Measurements from ENCODE around the gene ZBTB1.

- TF ChIP-seq CTCF (IDR thresholded peaks at IDR 0.05) (no peak), POLR2A (IDR thresholded peaks at IDR 0.05) (no peak), POLR2AphosphoS5 (IDR thresholded peaks at IDR 0.05) (no peak)
These were observed 38.2 kb downstream of the ZBTB1 start for GRCh38 chr14:64542836-64543201.

All from gastroesophageal sphincter (tissue), 3 donors.